Ovary (tissue), 3 donors: ENCODE data around the gene TLN1.

Experiments used
- POLR2A ChIP-seq: fragments of 450-650 bp; IDR thresholded peaks from one replicate; pipeline ENCODE4 v1.6.1; 2017; ENCODE audit warnings: antibody characterized with exemption, mild to moderate bottlenecking, moderate library complexity
- TF ChIP-seq, protein P1 (sequence below), 3 donors: fragments of 450-650 bp in 2 of 3; fragments of 200-600 bp in 1 of 3; IDR thresholded peaks; one replicate each; pipeline versions ENCODE4 v1.5.1 to v1.8.0; 2016 to 2022; ENCODE audit warnings: antibody characterized with exemption in 3 of 3, mild to moderate bottlenecking in 1 of 3
- donor health status: DM: no; HTN: no; CAD: no.

DNA sequence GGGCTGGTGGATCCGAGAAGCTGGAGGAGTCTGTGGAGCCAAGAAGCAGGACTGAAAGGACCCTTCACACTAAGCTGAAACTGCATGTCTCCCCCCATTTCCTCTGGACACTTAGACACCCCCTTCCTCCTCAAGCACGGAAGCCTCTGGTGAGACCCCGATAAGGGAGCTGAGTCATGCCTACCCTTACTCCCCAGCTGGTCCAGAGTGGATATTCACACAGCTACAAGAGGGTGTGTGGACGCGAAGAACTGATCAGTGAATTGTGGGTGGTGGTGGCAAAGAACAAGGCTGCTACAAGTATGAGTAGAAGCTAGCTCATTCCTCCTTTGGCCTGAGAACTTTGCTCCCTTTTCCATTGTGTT, 4.3 kb downstream of the TLN1 start:
- TF ChIP-seq, protein P1, sequence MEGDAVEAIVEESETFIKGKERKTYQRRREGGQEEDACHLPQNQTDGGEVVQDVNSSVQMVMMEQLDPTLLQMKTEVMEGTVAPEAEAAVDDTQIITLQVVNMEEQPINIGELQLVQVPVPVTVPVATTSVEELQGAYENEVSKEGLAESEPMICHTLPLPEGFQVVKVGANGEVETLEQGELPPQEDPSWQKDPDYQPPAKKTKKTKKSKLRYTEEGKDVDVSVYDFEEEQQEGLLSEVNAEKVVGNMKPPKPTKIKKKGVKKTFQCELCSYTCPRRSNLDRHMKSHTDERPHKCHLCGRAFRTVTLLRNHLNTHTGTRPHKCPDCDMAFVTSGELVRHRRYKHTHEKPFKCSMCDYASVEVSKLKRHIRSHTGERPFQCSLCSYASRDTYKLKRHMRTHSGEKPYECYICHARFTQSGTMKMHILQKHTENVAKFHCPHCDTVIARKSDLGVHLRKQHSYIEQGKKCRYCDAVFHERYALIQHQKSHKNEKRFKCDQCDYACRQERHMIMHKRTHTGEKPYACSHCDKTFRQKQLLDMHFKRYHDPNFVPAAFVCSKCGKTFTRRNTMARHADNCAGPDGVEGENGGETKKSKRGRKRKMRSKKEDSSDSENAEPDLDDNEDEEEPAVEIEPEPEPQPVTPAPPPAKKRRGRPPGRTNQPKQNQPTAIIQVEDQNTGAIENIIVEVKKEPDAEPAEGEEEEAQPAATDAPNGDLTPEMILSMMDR (IDR thresholded peaks at IDR 0.05), result no peak
- no peak for TF ChIP-seq POLR2A
